H9 (cell line): ENCODE results near the gene VPS33A. TPM values are rescaled to one million over a fixed set of nuclear protein-coding genes. Genes with fewer than 3 reads are reported as not detected.
A peak's percentile ranks its signal among the peaks of the same experiment; 100 is the strongest.

Source experiments
- DNase-seq: peaks from one replicate; pipeline ENCODE4 v3.0.0-alpha.2; 2017
- H2AFZ ChIP-seq: one replicate; pipeline ENCODE4 v1.6.1; 2013; ENCODE audit warnings: mild to moderate bottlenecking, low read length, control low read depth, moderate library complexity
- H2AK5ac ChIP-seq: 2 replicates; pipeline ENCODE4 v1.6.1; 2013; ENCODE audit warnings: low read length, control low read depth, mixed read lengths; ENCODE audit not compliant: insufficient read length
- H2BK120ac ChIP-seq: one replicate; pipeline ENCODE4 v1.6.1; 2013; ENCODE audit warnings: low read depth, mild to moderate bottlenecking, low read length, control low read depth, inconsistent platforms; ENCODE audit not compliant: poor library complexity, severe bottlenecking
- H2BK12ac ChIP-seq: 2 replicates; pipeline ENCODE4 v1.6.1; 2013; ENCODE audit warnings: low read length, control low read depth, mixed read lengths, low read depth; ENCODE audit not compliant: insufficient read length
- H2BK15ac ChIP-seq: 2 replicates; pipeline ENCODE4 v1.6.1; 2013; ENCODE audit warnings: low read depth, low read length, control low read depth
- H2BK20ac ChIP-seq: one replicate; pipeline ENCODE4 v1.6.1; 2013; ENCODE audit warnings: low read depth, mild to moderate bottlenecking, low read length, control low read depth, inconsistent platforms; ENCODE audit not compliant: poor library complexity, severe bottlenecking
- H2BK5ac ChIP-seq: 2 replicates; pipeline ENCODE4 v1.6.1; 2013; ENCODE audit warnings: low read length, control low read depth, mixed read lengths; ENCODE audit not compliant: insufficient read length
- H3K14ac ChIP-seq: 2 replicates; pipeline ENCODE4 v1.6.1; 2013; ENCODE audit warnings: low read length, control low read depth; ENCODE audit not compliant: insufficient read depth
- H3K18ac ChIP-seq: 2 replicates; pipeline ENCODE4 v1.6.1; 2013; ENCODE audit warnings: low read depth, mild to moderate bottlenecking, mixed read lengths, low read length, control low read depth; ENCODE audit not compliant: insufficient read length
- H3K23ac ChIP-seq: 2 replicates; pipeline ENCODE4 v1.6.1; 2013; ENCODE audit warnings: low read length, control low read depth, mixed read lengths, low read depth; ENCODE audit not compliant: insufficient read length
- H3K23me2 ChIP-seq: 2 replicates; pipeline ENCODE4 v1.6.1; 2013; ENCODE audit warnings: low read depth, mild to moderate bottlenecking, mixed read lengths, low read length, control low read depth; ENCODE audit not compliant: insufficient read length, poor library complexity, severe bottlenecking
- H3K27ac ChIP-seq: 2 replicates; pipeline ENCODE4 v1.5.1; 2013; ENCODE audit warnings: low read length, control low read depth, mixed read lengths, low read depth; ENCODE audit not compliant: insufficient read length
- H3K27me3 ChIP-seq: 2 replicates; pipeline ENCODE4 v1.6.1; 2013; ENCODE audit warnings: low read length, control low read depth, inconsistent platforms; ENCODE audit not compliant: insufficient read depth
- H3K4ac ChIP-seq: 2 replicates; pipeline ENCODE4 v1.6.1; 2013; ENCODE audit warnings: low read depth, mild to moderate bottlenecking, control low read depth, inconsistent platforms, low read length, moderate library complexity
- H3K4me1 ChIP-seq: 2 replicates; pipeline ENCODE4 v1.6.1; 2013; ENCODE audit warnings: low read length, control low read depth, inconsistent platforms; ENCODE audit not compliant: insufficient read depth
- H3K4me2 ChIP-seq: 2 replicates; pipeline ENCODE4 v1.6.1; 2013; ENCODE audit warnings: low read length, control low read depth, mixed read lengths; ENCODE audit not compliant: insufficient read length, insufficient read depth
- H3K56ac ChIP-seq: 2 replicates; pipeline ENCODE4 v1.6.1; 2013; ENCODE audit warnings: low read depth, mild to moderate bottlenecking, mixed read lengths, low read length, control low read depth; ENCODE audit not compliant: insufficient read length
- H3K79me1 ChIP-seq: 2 replicates; pipeline ENCODE4 v1.6.1; 2013; ENCODE audit warnings: low read depth, mild to moderate bottlenecking, moderate library complexity, low read length, control low read depth, inconsistent platforms; ENCODE audit not compliant: insufficient read depth, poor library complexity, severe bottlenecking
- H3K79me2 ChIP-seq: 2 replicates; pipeline ENCODE4 v1.6.1; 2013; ENCODE audit warnings: low read length, control low read depth, inconsistent platforms; ENCODE audit not compliant: insufficient read depth
- H3K9ac ChIP-seq: 2 replicates; pipeline ENCODE4 v1.6.1; 2013; ENCODE audit warnings: low read length, control low read depth, mixed read lengths; ENCODE audit not compliant: insufficient read length; ENCODE audit errors: extremely low read depth
- H3K9me3 ChIP-seq: one replicate; pipeline ENCODE4 v1.6.1; 2013; ENCODE audit warnings: low read depth, low read length, inconsistent platforms; ENCODE audit not compliant: control insufficient read depth
- H3T11ph ChIP-seq: one replicate; pipeline ENCODE4 v1.6.1; 2013; ENCODE audit warnings: mild to moderate bottlenecking, low read length, control low read depth, inconsistent platforms
- H4K20me1 ChIP-seq: one replicate; pipeline ENCODE4 v1.6.1; 2013; ENCODE audit not compliant: control insufficient read depth, insufficient read length, insufficient read depth
- H4K5ac ChIP-seq: 2 replicates; pipeline ENCODE4 v1.6.1; 2013; ENCODE audit warnings: low read depth, mild to moderate bottlenecking, mixed read lengths, low read length, control low read depth; ENCODE audit not compliant: insufficient read length
- H4K8ac ChIP-seq: replicated peaks from 2 replicates; pipeline ENCODE4 v1.6.1; 2013; ENCODE audit warnings: low read length, control low read depth, mixed read lengths, low read depth; ENCODE audit not compliant: insufficient read length
- H4K91ac ChIP-seq: 2 replicates; pipeline ENCODE4 v1.6.1; 2013; ENCODE audit warnings: low read depth, mild to moderate bottlenecking, moderate library complexity, mixed read lengths, low read length, control low read depth; ENCODE audit not compliant: insufficient read length
- H3K27ac Mint-ChIP-seq, 3 experiments: 2 replicates in 2 of 3; 3 replicates in 1 of 3; pipeline ENCODE4 v1.8.0; 2020 to 2021; ENCODE audit warnings: mixed read lengths in 3 of 3, mild to moderate bottlenecking in 1 of 3, moderate library complexity in 1 of 3
- H3K27me3 Mint-ChIP-seq: 2 replicates; pipeline ENCODE4 v1.8.0; 2021; ENCODE audit warnings: low read depth, mild to moderate bottlenecking, moderate library complexity, mixed read lengths
- H3K36me3 Mint-ChIP-seq, 3 experiments: 2 replicates in 2 of 3; 3 replicates in 1 of 3; pipeline ENCODE4 v1.8.0; 2020 to 2021; ENCODE audit warnings: low read depth in 3 of 3, mixed read lengths in 3 of 3; ENCODE audit not compliant: insufficient read depth in 1 of 3
- H3K4me1 Mint-ChIP-seq, 2 experiments: 2 replicates each; pipeline ENCODE4 v1.8.0; 2020; ENCODE audit warnings: mixed read lengths in 2 of 2
- H3K4me3 Mint-ChIP-seq, 2 experiments: 2 replicates in 1 of 2; 3 replicates in 1 of 2; pipeline ENCODE4 v1.8.0; 2020 to 2021; ENCODE audit warnings: mild to moderate bottlenecking in 2 of 2, mixed read lengths in 2 of 2, moderate library complexity in 1 of 2
- H3K9me3 Mint-ChIP-seq, 2 experiments: 2 replicates in 1 of 2; 3 replicates in 1 of 2; pipeline ENCODE4 v1.8.0; 2020; ENCODE audit warnings: mild to moderate bottlenecking in 2 of 2, mixed read lengths in 2 of 2, moderate library complexity in 1 of 2
- WGBS: extraction: QIAGEN DNeasy Blood & Tissue Kit; methylation state at CpG from one replicate; pipeline ENCODE4 v1.1.7; 2013; ENCODE audit warnings: missing lambda C conversion rate, low lambda C conversion rate, mixed read lengths; ENCODE audit not compliant: insufficient read length; ENCODE audit errors: extremely low coverage; 5-methylcytosine and 5-hydroxymethylcytosine counted together
- total RNA-seq: library from RNA; stranded (reverse); gene quantifications from 2 replicates; pipeline ENCODE4 v1.2.1, GENCODE V29; 2021
- TF ChIP-seq, protein P1 (sequence below): fragments of 200-600 bp; sonication (generic); conservative IDR thresholded peaks from 3 replicates; pipeline ENCODE4 v1.8.0; 2021; ENCODE audit warnings: antibody characterized with exemption, mild to moderate bottlenecking

Gene VPS33A
- total RNA-seq, 1 experiment from 2014 or later: 45.9 TPM

- Histone ChIP-seq H3K56ac (no peak overlapping the region), H3K27me3 (no peaks in the 10 kb centered on the region), H3K4me1 (no peaks in the 10 kb centered on the region), H2BK15ac (no peak overlapping the region), H3K79me2 (no peaks in the 10 kb centered on the region), H2BK20ac (no peak overlapping the region), H2AFZ (no peak overlapping the region), H3K79me1 (no peaks in the 10 kb centered on the region), H2BK5ac (no peak overlapping the region), H3K14ac (no peak overlapping the region; the same call in 1 of the 2 replicates), H4K8ac (no peak overlapping the region), H2BK12ac (peak overlapping the region; percentile 33), H3K18ac (no peak overlapping the region), H3K27ac (no peak overlapping the region), H3T11ph (no peak overlapping the region), H2AK5ac (no peak overlapping the region), H4K5ac (no peak overlapping the region), H2BK120ac (no peak overlapping the region), H3K23me2 (no peaks in the 10 kb centered on the region), H3K4ac (no peak overlapping the region), H4K91ac (no peak overlapping the region), H3K9ac (no peak overlapping the region), H3K4me2 (no peak overlapping the region), H3K23ac (no peak overlapping the region), H4K20me1 (no peaks in the 10 kb centered on the region), H3K9me3 (no peaks in the 10 kb centered on the region)
- Mint-ChIP-seq H3K9me3 (no peaks in the 10 kb centered on the region), H3K4me3 (no peak overlapping the region), H3K4me1 (no peaks in the 10 kb centered on the region), H3K27me3 (no peaks in the 10 kb centered on the region), H3K36me3 (no peaks in the 10 kb centered on the region; a peak in 1 of 7 replicates), H3K27ac (no peak overlapping the region; a peak in 1 of 7 replicates)
- TF ChIP-seq, protein P1, sequence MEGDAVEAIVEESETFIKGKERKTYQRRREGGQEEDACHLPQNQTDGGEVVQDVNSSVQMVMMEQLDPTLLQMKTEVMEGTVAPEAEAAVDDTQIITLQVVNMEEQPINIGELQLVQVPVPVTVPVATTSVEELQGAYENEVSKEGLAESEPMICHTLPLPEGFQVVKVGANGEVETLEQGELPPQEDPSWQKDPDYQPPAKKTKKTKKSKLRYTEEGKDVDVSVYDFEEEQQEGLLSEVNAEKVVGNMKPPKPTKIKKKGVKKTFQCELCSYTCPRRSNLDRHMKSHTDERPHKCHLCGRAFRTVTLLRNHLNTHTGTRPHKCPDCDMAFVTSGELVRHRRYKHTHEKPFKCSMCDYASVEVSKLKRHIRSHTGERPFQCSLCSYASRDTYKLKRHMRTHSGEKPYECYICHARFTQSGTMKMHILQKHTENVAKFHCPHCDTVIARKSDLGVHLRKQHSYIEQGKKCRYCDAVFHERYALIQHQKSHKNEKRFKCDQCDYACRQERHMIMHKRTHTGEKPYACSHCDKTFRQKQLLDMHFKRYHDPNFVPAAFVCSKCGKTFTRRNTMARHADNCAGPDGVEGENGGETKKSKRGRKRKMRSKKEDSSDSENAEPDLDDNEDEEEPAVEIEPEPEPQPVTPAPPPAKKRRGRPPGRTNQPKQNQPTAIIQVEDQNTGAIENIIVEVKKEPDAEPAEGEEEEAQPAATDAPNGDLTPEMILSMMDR: no peak
- WGBS: no CpG with 5 or more reads among the region's 8 CpGs
- DNase-seq: no peak
Measured at GRCh38 chr12:122309564-122310121, 43.3 kb upstream of the VPS33A start.
